ENCODE measurements around the gene LARP4.

DNA sequence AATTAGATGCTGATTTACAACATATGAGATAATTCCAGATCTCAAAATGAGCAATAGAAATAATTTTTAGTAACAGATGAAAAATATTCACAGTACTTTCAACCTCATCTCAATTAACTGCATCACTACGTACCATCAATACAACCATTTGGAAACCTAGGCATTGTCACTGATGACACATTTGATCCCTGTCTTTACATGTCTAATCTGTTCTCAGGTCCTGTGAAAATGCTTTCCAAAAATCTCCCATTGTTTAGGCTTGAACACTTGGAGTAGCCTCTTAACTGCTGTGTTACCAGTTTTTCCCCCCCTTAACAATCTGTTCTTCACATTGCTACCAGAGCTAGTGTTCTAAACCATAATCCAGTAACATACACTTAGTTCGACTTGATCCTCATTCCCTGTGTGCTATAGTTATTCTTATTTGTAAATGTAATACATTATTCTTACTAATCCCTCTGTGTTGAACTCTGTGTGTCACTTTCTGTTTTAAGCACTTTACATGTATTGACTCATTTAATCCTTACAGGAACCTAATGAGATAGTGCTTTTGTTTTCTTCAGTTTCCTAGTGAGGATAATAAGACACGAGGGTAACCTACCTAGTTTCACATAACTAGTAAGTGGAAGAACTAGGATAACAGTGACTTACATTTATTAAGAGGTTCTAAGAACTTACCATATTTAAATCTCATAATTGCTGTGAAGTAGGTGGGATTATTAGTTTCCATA is 41.7 kb downstream of the LARP4 start:
- TF ChIP-seq POLR2AphosphoS5 (IDR thresholded peaks at IDR 0.05; ENCODE audit: low read depth, low read length), result no peak
- TF ChIP-seq POLR2A (IDR thresholded peaks at IDR 0.05; ENCODE audit: low read depth, low read length), result no peak

Measured in GM12891 (cell line).